Measurements from ENCODE around the gene SLC6A19. TPM values are rescaled to one million over a fixed set of nuclear protein-coding genes. Genes with fewer than 3 reads are reported as not detected.

The SLC6A19 gene
- polyA plus RNA-seq, 1 experiment, result not detected

DNA sequence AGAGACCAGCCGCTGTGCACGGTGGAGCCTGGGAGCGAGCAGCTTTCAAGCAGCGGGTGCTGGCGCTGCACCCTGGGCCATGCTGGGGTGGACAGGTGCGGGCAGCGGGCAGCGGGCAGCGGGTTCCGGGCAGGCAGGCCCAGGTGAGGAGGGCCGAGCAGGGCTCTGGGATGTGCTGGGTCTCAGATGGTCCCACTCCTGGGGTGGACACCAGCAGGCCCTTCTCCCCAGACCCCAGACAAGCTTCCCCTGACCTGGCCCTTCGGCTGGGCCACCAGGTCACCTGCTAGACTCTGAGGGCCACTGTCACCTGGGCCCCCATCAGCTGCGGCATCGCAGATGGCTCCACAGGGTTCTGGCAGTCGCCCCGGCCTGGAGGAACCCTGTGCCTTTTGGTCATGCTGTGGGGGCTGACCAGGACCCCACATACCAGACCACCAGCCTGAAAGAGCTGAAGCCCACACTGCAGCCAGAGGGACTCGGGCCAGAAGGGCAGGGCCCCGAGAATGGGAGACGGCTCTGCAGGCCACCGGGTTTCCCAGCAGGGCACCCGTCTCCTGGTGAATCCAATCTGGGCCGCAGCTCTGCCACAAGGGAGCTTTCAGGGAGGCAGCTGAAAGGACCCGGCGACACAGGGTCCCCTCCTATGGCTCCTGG lies 2.0 kb downstream of the SLC6A19 start:
- ChIA-PET CTCF (interaction anchor here (0.6 kb wide), 1 partner anchor 441 kb away, joined by 3 read pairs; no protein-coding TSS in a partner anchor), POLR2A (no interaction called here)
- Histone ChIP-seq H3K4me3 (ENCODE audit: low read depth, low read length) (no peak overlapping the region), H3K27me3 (ENCODE audit: control insufficient read depth, insufficient read depth, low read length) (peaks cover 1% of the 10 kb centered on the region; the same call in 1 of the 2 replicates), H3K36me3 (ENCODE audit: control insufficient read depth, insufficient read depth, low read length) (no peaks in the 10 kb centered on the region)
- no peak for DNase-seq (ENCODE audit: low read depth)
- TF ChIP-seq, protein P1, sequence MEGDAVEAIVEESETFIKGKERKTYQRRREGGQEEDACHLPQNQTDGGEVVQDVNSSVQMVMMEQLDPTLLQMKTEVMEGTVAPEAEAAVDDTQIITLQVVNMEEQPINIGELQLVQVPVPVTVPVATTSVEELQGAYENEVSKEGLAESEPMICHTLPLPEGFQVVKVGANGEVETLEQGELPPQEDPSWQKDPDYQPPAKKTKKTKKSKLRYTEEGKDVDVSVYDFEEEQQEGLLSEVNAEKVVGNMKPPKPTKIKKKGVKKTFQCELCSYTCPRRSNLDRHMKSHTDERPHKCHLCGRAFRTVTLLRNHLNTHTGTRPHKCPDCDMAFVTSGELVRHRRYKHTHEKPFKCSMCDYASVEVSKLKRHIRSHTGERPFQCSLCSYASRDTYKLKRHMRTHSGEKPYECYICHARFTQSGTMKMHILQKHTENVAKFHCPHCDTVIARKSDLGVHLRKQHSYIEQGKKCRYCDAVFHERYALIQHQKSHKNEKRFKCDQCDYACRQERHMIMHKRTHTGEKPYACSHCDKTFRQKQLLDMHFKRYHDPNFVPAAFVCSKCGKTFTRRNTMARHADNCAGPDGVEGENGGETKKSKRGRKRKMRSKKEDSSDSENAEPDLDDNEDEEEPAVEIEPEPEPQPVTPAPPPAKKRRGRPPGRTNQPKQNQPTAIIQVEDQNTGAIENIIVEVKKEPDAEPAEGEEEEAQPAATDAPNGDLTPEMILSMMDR (IDR thresholded peaks at IDR 0.05; ENCODE audit: insufficient read depth, low read depth, low read length), result no peak

DNA sequence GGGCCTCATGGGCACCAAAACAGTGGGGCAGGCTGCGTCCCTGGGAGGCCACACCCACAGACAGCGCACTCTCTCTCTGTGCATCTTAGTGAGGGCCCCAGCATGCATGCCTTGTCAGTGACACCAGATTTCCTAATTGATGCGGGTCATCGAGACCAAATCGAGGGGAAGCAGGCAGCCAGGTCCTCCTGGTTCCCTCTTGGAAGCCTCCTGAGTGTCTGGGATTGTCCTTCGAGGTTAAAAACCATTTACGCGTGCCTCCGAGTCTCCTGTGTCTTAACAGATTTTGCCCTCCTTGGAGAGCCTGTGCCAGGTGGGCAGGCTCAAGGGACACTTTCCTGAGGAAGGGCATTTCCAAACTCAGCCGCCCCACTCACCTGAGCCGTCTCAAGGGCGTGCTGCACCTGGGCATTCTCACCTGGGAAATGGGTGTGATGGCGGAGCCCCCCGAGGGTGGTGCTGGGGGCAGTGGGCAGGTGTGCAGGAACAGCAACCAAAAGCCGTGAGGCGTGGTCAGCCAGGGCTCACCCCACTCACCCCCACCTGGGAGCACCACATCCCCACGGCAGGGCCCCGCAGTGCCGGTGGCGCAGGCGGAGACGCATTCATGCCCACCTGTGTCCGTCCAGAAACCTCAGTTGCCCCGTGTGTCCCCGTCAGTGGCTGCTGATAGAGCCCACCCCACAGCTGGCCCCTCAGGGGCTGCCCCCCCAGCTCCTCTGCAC lies 2.7 kb downstream of the SLC6A19 start:
- Histone ChIP-seq H3K36me3 (ENCODE audit: control insufficient read depth, insufficient read depth, low read length) (no peaks in the 10 kb centered on the region), H3K27me3 (ENCODE audit: control insufficient read depth, insufficient read depth, low read length) (peaks cover 1% of the 10 kb centered on the region; the same call in 1 of the 2 replicates), H3K4me3 (ENCODE audit: low read depth, low read length) (no peak overlapping the region)
- CTCF ChIA-PET, result interaction anchor here (0.6 kb wide), 1 partner anchor 35 kb away, joined by 3 read pairs; no protein-coding TSS in a partner anchor
- TF ChIP-seq, protein P1 (IDR thresholded peaks at IDR 0.05; ENCODE audit: insufficient read depth, low read depth, low read length), result no peak
- POLR2A ChIA-PET, result no interaction called here
- DNase-seq (ENCODE audit: low read depth), result no peak

DNA sequence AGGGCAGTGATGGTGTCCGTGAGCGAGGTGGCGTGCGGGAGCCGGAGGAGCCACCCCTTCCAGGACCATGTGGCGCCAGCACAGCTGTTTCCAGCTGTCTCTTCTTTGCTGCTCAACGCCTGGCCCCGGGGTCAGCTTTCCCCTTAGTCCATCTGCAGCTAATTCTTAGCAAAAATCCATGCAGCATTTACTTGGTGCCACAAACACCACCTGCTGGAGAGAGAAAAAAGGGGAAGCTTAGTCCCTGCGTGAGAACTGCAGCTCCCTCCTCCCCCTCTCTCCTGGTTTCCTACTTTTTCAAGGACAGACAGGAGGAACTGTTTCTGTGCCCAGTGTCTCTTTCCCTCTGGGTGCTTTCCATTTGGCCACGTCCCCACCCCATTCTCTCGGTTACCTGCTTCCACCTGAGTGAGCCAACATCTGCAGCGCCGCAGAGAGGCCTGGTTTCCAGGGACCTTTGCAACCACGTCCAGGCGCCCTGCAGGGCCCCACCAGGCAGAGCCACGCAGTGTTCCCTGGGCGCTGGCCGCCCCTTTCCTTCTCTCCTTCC lies 3.4 kb downstream of the SLC6A19 start:
- ChIA-PET POLR2A (no interaction called here), CTCF (interaction anchor here (0.6 kb wide), 1 partner anchor 36 kb away, joined by 3 read pairs; no protein-coding TSS in a partner anchor)
- H3K36me3 ChIP-seq (ENCODE audit: control insufficient read depth, insufficient read depth, low read length), result no peaks in the 10 kb centered on the region
- no peak overlapping the region for H3K4me3 ChIP-seq (ENCODE audit: low read depth, low read length)
- H3K27me3 ChIP-seq (ENCODE audit: control insufficient read depth, insufficient read depth, low read length), result peaks cover 1% of the 10 kb centered on the region; the same call in 1 of the 2 replicates
- DNase-seq (ENCODE audit: low read depth), result no peak
- TF ChIP-seq, protein P1 (IDR thresholded peaks at IDR 0.05; ENCODE audit: insufficient read depth, low read depth, low read length), result peak; percentile 34

DNA sequence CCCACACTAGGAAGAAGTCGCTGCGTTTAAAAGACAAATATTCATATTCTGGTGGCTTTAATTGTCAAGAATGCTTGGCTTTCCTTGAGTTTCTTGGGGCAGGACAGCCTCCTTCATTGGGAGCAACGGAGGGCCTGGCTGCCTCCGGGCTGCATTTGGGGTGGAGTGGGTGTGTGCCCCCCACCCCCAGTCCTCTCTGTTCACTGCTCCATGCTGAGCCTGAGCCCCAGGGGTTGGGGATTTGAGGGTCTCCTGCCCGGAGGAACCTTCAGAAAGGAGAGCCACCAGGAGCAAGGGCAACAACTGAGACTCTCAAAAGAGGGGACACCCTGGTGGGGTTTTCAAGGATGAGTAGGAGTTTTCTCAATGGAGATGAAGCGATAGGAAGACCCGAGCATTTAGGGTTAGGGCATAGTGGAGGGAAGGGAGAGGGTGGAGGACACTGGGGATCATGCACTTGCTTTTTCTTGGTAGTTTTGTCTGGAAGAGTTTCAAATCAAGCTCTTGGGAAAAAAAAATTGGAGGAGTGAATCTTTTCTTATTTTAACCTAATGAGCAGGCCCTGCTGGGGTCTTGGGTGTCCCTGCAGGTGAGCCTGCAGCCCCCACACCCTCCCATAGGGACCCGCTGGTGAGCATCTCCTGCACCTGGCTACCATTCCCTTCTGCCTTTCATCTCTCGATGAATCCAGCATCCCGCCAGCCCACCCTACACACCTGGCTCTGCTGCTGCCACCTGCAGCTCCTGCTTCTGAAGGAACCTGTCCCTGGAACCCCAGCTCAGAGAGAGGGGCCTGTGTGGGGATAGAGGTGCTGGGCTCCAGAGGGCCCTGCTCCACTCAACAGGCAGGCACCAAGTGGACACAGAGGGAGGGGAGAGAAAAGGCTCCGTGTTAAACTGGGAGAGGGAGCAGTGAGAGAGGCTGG lies 4.1 kb downstream of the SLC6A19 start:
- TF ChIP-seq, protein P1 (IDR thresholded peaks at IDR 0.05; ENCODE audit: insufficient read depth, low read depth, low read length), result no peak
- no peak for DNase-seq (ENCODE audit: low read depth)
- Histone ChIP-seq H3K36me3 (ENCODE audit: control insufficient read depth, insufficient read depth, low read length) (no peaks in the 10 kb centered on the region), H3K27me3 (ENCODE audit: control insufficient read depth, insufficient read depth, low read length) (peaks cover 1% of the 10 kb centered on the region), H3K4me3 (ENCODE audit: low read depth, low read length) (no peak overlapping the region)
- POLR2A ChIA-PET, result no interaction called here
- CTCF ChIA-PET, result no interaction called here

All from BJ (cell line).